Activated CD8-positive, alpha-beta T cell treated with anti-CD3 and anti-CD28 coated beads for 36 hours (primary cell): ENCODE measurements around the gene SLC36A3. TPM values are rescaled to one million over a fixed set of nuclear protein-coding genes. Genes with fewer than 3 reads are reported as not detected.

Experiments used
- ATAC-seq: fragments of 200-7000 bp; cut with Tn5 transposase; one replicate; pipeline ENCODE4 v1.10.0; 2021; ENCODE audit warnings: mild to moderate bottlenecking, moderate library complexity
- CTCF ChIA-PET: fragments of 350-600 bp; sonication (Branson Sonifier 250); formaldehyde crosslinking; loops from one replicate; lab custom pipeline; 2021; ENCODE audit warnings: antibody characterized with exemption; lab: Charles Lee
- POLR2A ChIA-PET: fragments of 350-600 bp; sonication (Branson Sonifier 250); formaldehyde crosslinking; loops from one replicate; lab custom pipeline; 2021; ENCODE audit warnings: antibody characterized with exemption; lab: Charles Lee
- DNase-seq: peaks from one replicate; pipeline ENCODE4 v3.0.0-alpha.2; 2020
- H3K27ac Mint-ChIP-seq: one replicate; pipeline ENCODE4 v1.8.0; 2021; ENCODE audit warnings: mild to moderate bottlenecking, mixed read lengths
- H3K27me3 Mint-ChIP-seq: one replicate; pipeline ENCODE4 v1.8.0; 2021; ENCODE audit warnings: mixed read lengths
- H3K36me3 Mint-ChIP-seq: one replicate; pipeline ENCODE4 v1.8.0; 2021; ENCODE audit warnings: low read depth, mixed read lengths
- H3K4me1 Mint-ChIP-seq: one replicate; pipeline ENCODE4 v1.8.0; 2021; ENCODE audit warnings: low read depth, mixed read lengths
- H3K4me3 Mint-ChIP-seq: one replicate; pipeline ENCODE4 v1.8.0; 2021; ENCODE audit warnings: mild to moderate bottlenecking, moderate library complexity, mixed read lengths
- H3K9me3 Mint-ChIP-seq: one replicate; pipeline ENCODE4 v1.8.0; 2021; ENCODE audit warnings: mixed read lengths
- CTCF ChIP-seq: fragments of 200-600 bp; IDR thresholded peaks from one replicate; pipeline ENCODE4 v1.8.0; 2022; ENCODE audit warnings: antibody characterized with exemption, mild to moderate bottlenecking
- intact Hi-C: fragments of 100-400 bp; cut with micrococcal nuclease; formaldehyde crosslinking; loops from one replicate; pipeline ENCODE4 v1.10.0; 2022
- total RNA-seq, 2 experiments: library from RNA; stranded (reverse); gene quantifications; one replicate each; pipeline ENCODE4 v1.2.3, GENCODE V29; 2021

The SLC36A3 gene
- total RNA-seq, 2 experiments from 2014 or later: not detected

- H3K4me1 Mint-ChIP-seq: no peaks in the 10 kb centered on the region
- H3K27me3 Mint-ChIP-seq: peaks cover 3% of the 10 kb centered on the region
- intact Hi-C loops: no loop called here
- no peaks in the 10 kb centered on the region for H3K9me3 Mint-ChIP-seq
- no peak for TF ChIP-seq CTCF
- ATAC-seq: no peak
- H3K27ac Mint-ChIP-seq: no peak overlapping the region
- no peak for DNase-seq
- ChIA-PET CTCF (interaction anchor here (1.0 to 1.3 kb wide), 4 partner anchors 8 to 33 kb away, joined by 3 to 7 read pairs (median 3); no protein-coding TSS in a partner anchor), POLR2A (interaction anchor here (0.6 kb wide), 1 partner anchor 1368 kb away, joined by 3 read pairs; no protein-coding TSS in a partner anchor)
- H3K36me3 Mint-ChIP-seq: no peaks in the 10 kb centered on the region
- no peak overlapping the region for H3K4me3 Mint-ChIP-seq
Observed at GRCh38 chr5:151283120-151283825, 20.3 kb downstream of the SLC36A3 start.

GRCh38 chr5:151281001-151281639, 22.4 kb downstream of the SLC36A3 start:
- no peak for TF ChIP-seq CTCF
- Mint-ChIP-seq H3K9me3 (no peaks in the 10 kb centered on the region), H3K36me3 (no peaks in the 10 kb centered on the region), H3K4me1 (no peaks in the 10 kb centered on the region), H3K27me3 (peaks cover 3% of the 10 kb centered on the region), H3K27ac (no peak overlapping the region), H3K4me3 (no peak overlapping the region)
- DNase-seq: no peak
- intact Hi-C loops: no loop called here
- ChIA-PET CTCF (interaction anchor here (1.4 kb wide), 1 partner anchor 35 kb away, joined by 4 read pairs; no protein-coding TSS in a partner anchor), POLR2A (no interaction called here)
- ATAC-seq: no peak

GRCh38 chr5:151280443-151280842, 23.1 kb downstream of the SLC36A3 start:
- DNase-seq: no peak
- no peak for TF ChIP-seq CTCF
- Mint-ChIP-seq H3K4me1 (no peaks in the 10 kb centered on the region), H3K27me3 (peaks cover 3% of the 10 kb centered on the region), H3K36me3 (no peaks in the 10 kb centered on the region), H3K4me3 (no peak overlapping the region), H3K9me3 (no peaks in the 10 kb centered on the region), H3K27ac (no peak overlapping the region)
- intact Hi-C loops: no loop called here
- ChIA-PET POLR2A (no interaction called here), CTCF (interaction anchor here (1.4 kb wide), 1 partner anchor 36 kb away, joined by 4 read pairs; no protein-coding TSS in a partner anchor)
- no peak for ATAC-seq

DNA sequence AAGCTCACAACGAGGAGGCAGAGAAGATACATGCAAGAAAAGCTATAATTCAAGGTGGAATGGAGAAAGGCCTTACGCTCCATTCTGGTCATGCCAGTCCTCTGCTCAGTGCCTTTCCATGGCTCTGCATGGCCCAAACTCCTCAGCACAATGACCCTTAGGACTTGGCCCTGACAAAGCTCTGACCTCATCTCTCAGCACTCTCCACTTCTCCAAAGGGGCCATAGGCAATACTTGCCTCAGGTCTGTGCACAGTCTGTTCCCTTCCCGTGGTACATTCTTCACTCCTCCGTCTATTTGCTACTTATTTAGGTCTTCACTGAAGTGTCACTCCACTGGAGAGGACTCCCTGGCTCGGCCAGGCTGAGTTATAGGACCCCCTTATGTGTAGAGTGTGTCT, 24.7 kb downstream of the SLC36A3 start:
- H3K4me3 Mint-ChIP-seq: no peak overlapping the region
- H3K27ac Mint-ChIP-seq: no peak overlapping the region
- intact Hi-C loops: no loop called here
- ChIA-PET POLR2A (no interaction called here), CTCF (no interaction called here)
- H3K9me3 Mint-ChIP-seq: no peaks in the 10 kb centered on the region
- no peak for ATAC-seq
- H3K4me1 Mint-ChIP-seq: no peaks in the 10 kb centered on the region
- TF ChIP-seq CTCF: no peak
- H3K27me3 Mint-ChIP-seq: peaks cover 3% of the 10 kb centered on the region
- no peaks in the 10 kb centered on the region for H3K36me3 Mint-ChIP-seq
- no peak for DNase-seq

GRCh38 chr5:151275803-151276202, 27.8 kb downstream of the SLC36A3 start:
- ChIA-PET POLR2A (interaction anchor here (0.6 kb wide), 1 partner anchor 218 kb away, joined by 3 read pairs; no protein-coding TSS in a partner anchor), CTCF (interaction anchor here (1.4 kb wide), 1 partner anchor 8 kb away, joined by 7 read pairs; no protein-coding TSS in a partner anchor)
- Mint-ChIP-seq H3K4me3 (no peak overlapping the region), H3K9me3 (no peaks in the 10 kb centered on the region), H3K4me1 (no peaks in the 10 kb centered on the region), H3K27me3 (no peaks in the 10 kb centered on the region), H3K27ac (no peak overlapping the region), H3K36me3 (no peaks in the 10 kb centered on the region)
- no peak for ATAC-seq
- DNase-seq: no peak
- intact Hi-C loops: no loop called here
- TF ChIP-seq CTCF: no peak
